Activated T-cell treated with anti-CD3 and anti-CD28 coated beads, Interleukin-2, amount 50 U/mL, for 4 hours (primary cell): Measurements from ENCODE around the gene RAD51C. TPM values are rescaled to one million over a fixed set of nuclear protein-coding genes. Genes with fewer than 3 reads are reported as not detected.

ENCODE experiments used
- ATAC-seq, 2 donors: fragments of 200-7000 bp; cut with Tn5 transposase; one replicate each; pipeline ENCODE4 v1.10.0; 2021
- DNase-seq: peaks from one replicate; pipeline ENCODE4 v3.0.0-alpha.2; 2020
- H3K27me3 Mint-ChIP-seq: one replicate; pipeline ENCODE4 v1.8.0; 2021; ENCODE audit warnings: low read depth, mixed read lengths
- H3K36me3 Mint-ChIP-seq: one replicate; pipeline ENCODE4 v1.8.0; 2022; ENCODE audit warnings: mixed read lengths; ENCODE audit not compliant: insufficient read depth
- H3K4me1 Mint-ChIP-seq: one replicate; pipeline ENCODE4 v1.8.0; 2021; ENCODE audit warnings: low read depth, mixed read lengths
- H3K4me3 Mint-ChIP-seq: one replicate; pipeline ENCODE4 v1.8.0; 2021; ENCODE audit warnings: mild to moderate bottlenecking, moderate library complexity, mixed read lengths
- H3K9me3 Mint-ChIP-seq: one replicate; pipeline ENCODE4 v1.8.0; 2021; ENCODE audit warnings: mixed read lengths
- total RNA-seq, 3 donors: library from RNA; stranded (reverse); gene quantifications; one replicate each; pipeline ENCODE4 v1.2.1, GENCODE V29; 2021

RAD51C gene
- total RNA-seq, 3 donors from 2014 or later = 57.4 to 68.5 (median 59.9) TPM

DNA sequence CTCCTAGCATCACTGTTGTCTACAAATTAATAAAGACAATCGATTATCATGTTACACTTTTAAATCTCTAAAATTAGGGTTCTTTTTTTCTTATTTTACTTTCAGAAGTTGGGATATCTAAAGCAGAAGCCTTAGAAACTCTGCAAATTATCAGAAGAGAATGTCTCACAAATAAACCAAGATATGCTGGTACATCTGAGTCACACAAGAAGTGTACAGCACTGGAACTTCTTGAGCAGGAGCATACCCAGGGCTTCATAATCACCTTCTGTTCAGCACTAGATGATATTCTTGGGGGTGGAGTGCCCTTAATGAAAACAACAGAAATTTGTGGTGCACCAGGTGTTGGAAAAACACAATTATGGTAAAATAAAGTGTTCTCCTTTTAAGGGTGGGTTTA is 2.4 kb downstream of the RAD51C start:
- Mint-ChIP-seq H3K4me1 (peaks cover 22% of the 10 kb centered on the region), H3K36me3 (peaks cover 3% of the 10 kb centered on the region), H3K4me3 (no peak overlapping the region), H3K27me3 (no peaks in the 10 kb centered on the region), H3K9me3 (no peaks in the 10 kb centered on the region)
- no peak for DNase-seq
- ATAC-seq = no peak

- Mint-ChIP-seq H3K27me3 (no peaks in the 10 kb centered on the region), H3K4me3 (no peak overlapping the region), H3K9me3 (no peaks in the 10 kb centered on the region), H3K4me1 (peaks cover 11% of the 10 kb centered on the region), H3K36me3 (peaks cover 6% of the 10 kb centered on the region)
- no peak for DNase-seq
- ATAC-seq = no peak
These were observed 7.4 kb downstream of the RAD51C start for GRCh38 chr17:58699771-58700170.

DNA sequence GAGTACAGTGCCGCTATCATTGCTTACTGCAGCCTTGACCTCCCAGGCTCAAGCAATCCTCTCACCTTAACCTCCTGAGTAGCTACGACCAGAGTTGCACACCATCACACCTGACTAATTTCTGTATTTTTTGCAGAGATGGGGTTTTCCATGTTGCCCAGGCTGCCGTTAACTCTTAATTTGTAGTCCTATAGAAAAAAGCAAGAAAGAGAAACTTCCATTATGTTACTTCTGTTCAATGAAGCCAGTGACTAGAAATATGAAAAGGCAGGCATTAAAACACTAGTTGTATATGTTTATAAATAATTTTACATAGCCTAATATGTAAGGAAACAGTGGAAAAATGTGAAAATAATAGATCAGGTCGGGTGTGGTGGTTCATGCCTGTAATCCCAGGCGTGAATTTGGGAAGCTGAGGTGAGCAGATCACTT is 9.7 kb downstream of the RAD51C start:
- Mint-ChIP-seq H3K9me3 (no peaks in the 10 kb centered on the region), H3K4me1 (peaks cover 13% of the 10 kb centered on the region), H3K27me3 (no peaks in the 10 kb centered on the region), H3K4me3 (no peak overlapping the region), H3K36me3 (peaks cover 17% of the 10 kb centered on the region)
- ATAC-seq = peak in 1 of 2 donors; percentile 32
- DNase-seq = no peak

DNA sequence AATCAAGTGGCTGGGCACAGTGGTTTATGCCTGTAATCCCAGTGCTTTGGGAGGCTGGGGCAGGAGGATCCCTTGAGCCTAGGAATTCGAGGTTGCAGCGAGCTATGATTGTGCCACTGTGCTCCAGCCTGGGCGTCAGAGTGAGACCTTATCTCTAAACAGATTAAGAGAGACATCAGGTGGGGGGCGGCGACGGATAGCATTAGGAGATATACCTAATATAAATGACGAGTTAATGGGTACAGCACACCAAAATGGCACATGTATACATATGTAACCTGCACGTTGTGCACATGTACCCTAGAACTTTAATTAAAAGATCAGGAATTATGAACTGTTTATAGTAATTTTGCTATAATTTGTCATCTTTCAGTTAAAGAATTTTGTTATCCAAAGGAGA is 10.3 kb downstream of the RAD51C start:
- Mint-ChIP-seq H3K4me3 (no peak overlapping the region), H3K36me3 (peaks cover 18% of the 10 kb centered on the region), H3K9me3 (no peaks in the 10 kb centered on the region), H3K4me1 (peaks cover 13% of the 10 kb centered on the region), H3K27me3 (no peaks in the 10 kb centered on the region)
- ATAC-seq = no peak
- DNase-seq = no peak

DNA sequence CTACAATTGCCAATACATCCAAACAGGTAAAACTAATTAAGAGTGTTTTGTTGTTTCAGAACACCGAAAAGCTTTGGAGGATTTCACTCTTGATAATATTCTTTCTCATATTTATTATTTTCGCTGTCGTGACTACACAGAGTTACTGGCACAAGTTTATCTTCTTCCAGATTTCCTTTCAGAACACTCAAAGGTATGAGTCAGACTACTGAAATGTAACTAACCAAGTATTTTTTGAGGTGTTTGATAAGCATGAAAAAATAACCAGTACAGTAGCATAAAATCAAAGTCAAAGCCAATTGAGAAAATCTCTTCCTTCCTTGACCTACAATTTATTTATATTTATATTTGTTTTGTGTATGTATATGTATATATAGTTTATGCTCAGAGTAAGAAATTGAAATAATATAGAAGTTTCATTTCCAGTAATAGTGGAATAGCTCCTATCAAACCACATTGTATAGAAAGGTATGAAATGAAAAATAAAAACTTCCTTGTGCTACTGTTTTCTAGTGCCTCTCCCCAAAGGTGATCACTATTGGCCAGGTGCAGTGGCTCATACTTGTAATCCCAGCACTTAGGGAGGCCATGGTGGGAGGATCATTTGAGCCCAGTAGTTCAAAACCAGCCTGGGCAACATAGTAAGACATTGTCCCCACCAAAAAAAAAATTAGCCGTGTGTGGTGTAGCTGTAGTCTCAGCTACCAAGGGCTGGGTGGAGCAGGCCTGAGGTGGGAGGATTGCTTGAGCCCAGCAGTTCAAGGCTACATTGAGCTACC is 10.9 kb downstream of the RAD51C start:
- peaks cover 19% of the 10 kb centered on the region for H3K36me3 Mint-ChIP-seq

GRCh38 chr17:58703916-58704286 is 11.5 kb downstream of the RAD51C start:
- peaks cover 19% of the 10 kb centered on the region for H3K36me3 Mint-ChIP-seq
- H3K9me3 Mint-ChIP-seq = no peaks in the 10 kb centered on the region
- no peak overlapping the region for H3K4me3 Mint-ChIP-seq
- ATAC-seq (no peak), DNase-seq (no peak)
- H3K27me3 Mint-ChIP-seq = no peaks in the 10 kb centered on the region
- H3K4me1 Mint-ChIP-seq = peaks cover 13% of the 10 kb centered on the region

More for the DNA sequence above, 10.9 kb downstream of the RAD51C start:
- no peak overlapping the region for H3K4me3 Mint-ChIP-seq
- no peaks in the 10 kb centered on the region for H3K27me3 Mint-ChIP-seq
- H3K9me3 Mint-ChIP-seq = no peaks in the 10 kb centered on the region
- DNase-seq (no peak), ATAC-seq (no peak)
- H3K4me1 Mint-ChIP-seq = peaks cover 13% of the 10 kb centered on the region

- ATAC-seq (no peak), DNase-seq (no peak)
- Mint-ChIP-seq H3K36me3 (peaks cover 23% of the 10 kb centered on the region), H3K4me1 (peaks cover 13% of the 10 kb centered on the region), H3K27me3 (no peaks in the 10 kb centered on the region), H3K4me3 (no peak overlapping the region), H3K9me3 (no peaks in the 10 kb centered on the region)
These were observed 14.1 kb downstream of the RAD51C start for GRCh38 chr17:58706351-58707140.

DNA sequence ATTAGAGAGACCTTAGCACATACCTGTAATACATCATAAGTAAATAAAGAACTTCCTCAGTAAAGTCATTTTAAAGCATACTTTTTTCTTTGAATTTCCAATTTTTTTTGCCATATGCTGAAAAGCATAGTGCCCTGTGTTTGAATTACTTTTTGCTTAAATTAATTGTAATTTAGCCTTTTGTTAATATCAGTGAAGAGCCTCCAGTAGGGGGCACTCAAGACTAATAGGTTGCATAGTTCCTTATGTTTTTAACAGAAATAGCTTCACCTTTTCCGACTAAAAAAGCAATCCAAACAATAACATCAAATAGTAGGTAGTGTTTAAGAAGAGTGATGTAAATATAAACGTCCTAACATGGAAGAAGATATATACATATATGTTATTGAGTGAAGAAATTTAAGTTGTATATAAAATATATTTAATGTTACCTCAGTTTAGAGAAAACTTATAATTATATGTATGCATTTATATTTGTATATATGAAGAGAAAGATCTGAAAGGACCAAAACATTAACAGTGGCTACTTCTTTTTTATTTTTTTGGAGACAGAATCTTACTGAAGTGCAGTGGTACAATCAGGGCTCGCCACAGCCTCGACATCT is 18.6 kb downstream of the RAD51C start:
- Mint-ChIP-seq H3K27me3 (no peaks in the 10 kb centered on the region), H3K9me3 (no peaks in the 10 kb centered on the region), H3K4me3 (no peak overlapping the region), H3K4me1 (peaks cover 5% of the 10 kb centered on the region), H3K36me3 (peaks cover 19% of the 10 kb centered on the region)
- DNase-seq (peak; percentile 44), ATAC-seq (no peak)

GRCh38 chr17:58722274-58722673 is 29.9 kb downstream of the RAD51C start:
- no peak for DNase-seq
- Mint-ChIP-seq H3K9me3 (no peaks in the 10 kb centered on the region), H3K36me3 (peaks cover 15% of the 10 kb centered on the region), H3K27me3 (no peaks in the 10 kb centered on the region), H3K4me1 (no peaks in the 10 kb centered on the region), H3K4me3 (no peak overlapping the region)
- ATAC-seq = no peak

DNA sequence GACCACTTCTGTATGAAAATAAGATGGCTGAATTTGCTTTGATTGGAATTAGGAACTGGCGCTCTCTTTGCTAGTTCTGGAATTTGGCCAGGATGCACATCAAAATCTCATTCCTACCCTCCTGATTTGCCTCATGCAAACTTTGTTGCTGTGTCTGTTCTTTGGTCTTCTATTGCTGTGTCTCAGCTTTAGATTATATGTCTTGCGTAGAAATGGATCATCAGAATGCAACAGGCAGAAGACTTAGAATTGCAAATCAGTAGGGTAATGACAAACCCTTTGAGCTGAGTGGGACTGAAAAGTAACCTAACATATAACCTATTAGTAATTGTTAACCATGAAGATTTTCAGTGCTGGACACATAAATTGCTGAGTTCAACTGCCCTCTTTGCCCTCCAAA is 30.3 kb downstream of the RAD51C start:
- peaks cover 15% of the 10 kb centered on the region for H3K36me3 Mint-ChIP-seq
- no peak for ATAC-seq
- no peak overlapping the region for H3K4me3 Mint-ChIP-seq
- H3K4me1 Mint-ChIP-seq = no peaks in the 10 kb centered on the region
- H3K9me3 Mint-ChIP-seq = no peaks in the 10 kb centered on the region
- no peaks in the 10 kb centered on the region for H3K27me3 Mint-ChIP-seq
- DNase-seq = no peak

- no peaks in the 10 kb centered on the region for H3K27me3 Mint-ChIP-seq
- H3K4me1 Mint-ChIP-seq = no peaks in the 10 kb centered on the region
- no peaks in the 10 kb centered on the region for H3K9me3 Mint-ChIP-seq
- no peak for ATAC-seq
- H3K36me3 Mint-ChIP-seq = peaks cover 10% of the 10 kb centered on the region
- DNase-seq = no peak
- H3K4me3 Mint-ChIP-seq = no peak overlapping the region
These were observed 36.4 kb downstream of the RAD51C start for GRCh38 chr17:58728798-58729197.

- no peak for DNase-seq
- ATAC-seq = no peak
- Mint-ChIP-seq H3K36me3 (peaks cover 5% of the 10 kb centered on the region), H3K27me3 (no peaks in the 10 kb centered on the region), H3K4me1 (no peaks in the 10 kb centered on the region), H3K9me3 (no peaks in the 10 kb centered on the region), H3K4me3 (no peak overlapping the region)
These were observed 38.5 kb downstream of the RAD51C start for GRCh38 chr17:58730937-58731336.

- ATAC-seq (no peak), DNase-seq (no peak)
- Mint-ChIP-seq H3K27me3 (no peaks in the 10 kb centered on the region), H3K4me3 (no peak overlapping the region), H3K9me3 (no peaks in the 10 kb centered on the region), H3K4me1 (no peaks in the 10 kb centered on the region), H3K36me3 (peaks cover 5% of the 10 kb centered on the region)
These were observed 41.6 kb downstream of the RAD51C start for GRCh38 chr17:58734040-58734439.

- Mint-ChIP-seq H3K9me3 (no peaks in the 10 kb centered on the region), H3K4me3 (no peak overlapping the region), H3K4me1 (no peaks in the 10 kb centered on the region), H3K27me3 (no peaks in the 10 kb centered on the region), H3K36me3 (peaks cover 5% of the 10 kb centered on the region)
- DNase-seq (no peak), ATAC-seq (no peak)
These were observed 42.4 kb downstream of the RAD51C start for GRCh38 chr17:58734811-58735210.
